ENCODE measurements around the gene FGD2.
"Not testable (repeated sequence)": the region's sequence is repeated elsewhere in the genome, so short reads cannot be mapped to it uniquely, and the experiment has no call there.

FGD2 gene

DNA sequence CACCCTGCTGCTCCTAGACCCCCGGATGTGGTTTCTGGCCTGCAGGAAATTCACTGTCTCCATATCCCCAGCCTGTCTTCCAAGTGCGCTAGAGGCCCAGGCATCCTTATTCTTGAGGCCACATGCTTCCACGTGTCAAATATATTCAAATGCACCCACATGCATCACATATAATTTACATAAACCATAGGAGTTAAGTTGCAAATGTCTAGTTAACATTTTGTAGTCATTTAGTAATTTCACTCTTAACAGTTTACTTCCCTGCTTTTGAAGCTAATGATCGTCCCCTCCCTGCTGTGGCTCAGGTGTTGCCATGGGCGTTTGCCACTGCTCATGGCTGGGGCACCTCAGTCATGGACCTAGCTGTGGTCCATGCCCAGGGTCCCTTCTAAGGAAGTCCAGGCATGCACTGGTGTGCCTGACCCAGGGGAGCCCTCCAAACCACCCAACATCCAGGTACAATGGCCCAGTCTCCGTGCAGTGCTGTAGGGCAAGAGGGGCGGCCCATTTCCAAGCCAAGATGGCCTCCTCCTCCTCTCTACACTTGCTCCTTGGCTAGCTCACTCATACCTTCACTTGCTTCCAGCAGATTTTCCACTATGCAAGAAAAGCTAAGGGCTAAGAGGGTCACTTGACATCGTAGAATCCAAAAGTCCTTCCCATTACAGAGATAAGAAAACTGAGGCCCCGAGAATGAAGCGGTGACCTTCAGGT is 42.4 kb downstream of the FGD2 start:
- no peak for DNase-seq

DNA sequence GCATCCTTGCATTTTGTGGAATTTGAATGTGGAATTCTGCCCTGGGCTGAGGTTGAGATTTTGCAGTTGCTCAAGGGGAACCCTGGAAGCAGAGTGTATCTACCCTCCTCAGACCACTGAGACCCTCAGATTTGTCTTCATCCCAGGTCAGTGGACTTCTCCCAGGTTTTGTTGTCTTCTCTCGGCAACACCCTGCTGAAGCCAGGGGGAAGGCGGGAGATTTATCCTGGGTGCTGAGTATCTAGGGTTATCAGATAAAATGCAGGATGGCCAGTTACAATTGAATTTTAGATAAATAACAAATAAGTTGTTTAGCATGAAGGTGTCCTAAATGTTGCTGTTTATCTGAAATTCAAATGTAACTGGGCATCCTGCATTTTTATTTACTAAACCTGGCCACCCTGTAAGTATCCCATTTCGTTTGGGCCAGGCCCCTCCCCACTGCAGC is 43.0 kb downstream of the FGD2 start:
- DNase-seq = no peak

DNA sequence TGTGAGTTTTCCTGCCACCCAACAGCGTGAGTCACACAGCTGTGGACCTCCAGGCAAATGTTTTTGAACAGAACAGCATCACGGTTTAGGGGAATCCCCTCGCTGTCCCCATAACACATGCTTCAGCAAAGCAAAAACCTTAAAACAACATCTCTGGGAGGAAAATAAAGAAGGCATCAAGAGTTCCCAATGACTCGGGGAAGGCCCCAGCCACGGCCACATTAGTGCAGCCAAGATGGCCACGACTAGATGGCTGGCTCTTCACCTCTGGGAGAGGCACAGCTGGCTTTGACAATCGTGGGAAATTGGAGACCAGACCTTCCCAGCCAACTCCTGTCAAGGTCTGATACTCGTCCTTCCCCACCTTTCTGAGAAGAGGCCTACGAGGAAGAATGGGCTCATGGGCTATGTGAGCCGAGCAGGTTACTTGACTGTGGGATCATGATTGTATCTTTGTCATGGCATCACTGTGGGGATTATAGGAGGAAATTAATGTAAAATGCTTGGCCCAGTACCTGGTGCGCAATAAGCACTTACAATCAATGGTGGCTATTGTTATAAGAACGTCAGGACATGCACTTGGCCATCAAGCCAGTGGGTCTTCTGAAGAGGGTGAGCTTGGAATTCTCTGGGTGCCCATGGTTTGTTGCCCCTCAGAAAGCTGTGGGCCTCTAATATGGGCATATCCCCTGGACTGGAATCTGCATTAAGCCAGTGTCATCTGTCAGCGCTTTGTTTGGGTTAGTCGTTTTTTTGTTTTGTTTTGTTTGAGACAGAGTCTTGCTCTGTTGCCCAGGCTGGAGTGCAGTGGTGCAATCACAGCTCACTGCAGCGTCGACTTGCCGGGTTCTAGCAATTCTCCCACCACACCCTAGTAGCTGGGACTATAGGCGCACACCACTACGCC is 43.6 kb downstream of the FGD2 start:
- DNase-seq = peak; percentile 79

DNA sequence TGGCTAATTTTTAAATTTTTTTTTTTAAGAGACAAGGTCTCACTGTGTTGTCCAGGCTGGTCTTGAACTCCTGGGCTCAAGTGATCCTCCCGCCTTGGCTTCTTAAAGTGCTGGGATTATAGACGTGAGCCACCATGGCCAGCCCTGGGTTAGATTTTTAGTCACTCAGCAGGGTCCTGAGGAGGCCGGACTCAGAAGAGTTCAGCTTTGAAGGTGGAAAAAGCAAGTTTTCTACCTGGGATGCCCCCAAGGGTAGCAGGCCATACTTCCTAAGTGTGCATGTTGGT is 44.2 kb downstream of the FGD2 start:
- DNase-seq = no peak

DNA sequence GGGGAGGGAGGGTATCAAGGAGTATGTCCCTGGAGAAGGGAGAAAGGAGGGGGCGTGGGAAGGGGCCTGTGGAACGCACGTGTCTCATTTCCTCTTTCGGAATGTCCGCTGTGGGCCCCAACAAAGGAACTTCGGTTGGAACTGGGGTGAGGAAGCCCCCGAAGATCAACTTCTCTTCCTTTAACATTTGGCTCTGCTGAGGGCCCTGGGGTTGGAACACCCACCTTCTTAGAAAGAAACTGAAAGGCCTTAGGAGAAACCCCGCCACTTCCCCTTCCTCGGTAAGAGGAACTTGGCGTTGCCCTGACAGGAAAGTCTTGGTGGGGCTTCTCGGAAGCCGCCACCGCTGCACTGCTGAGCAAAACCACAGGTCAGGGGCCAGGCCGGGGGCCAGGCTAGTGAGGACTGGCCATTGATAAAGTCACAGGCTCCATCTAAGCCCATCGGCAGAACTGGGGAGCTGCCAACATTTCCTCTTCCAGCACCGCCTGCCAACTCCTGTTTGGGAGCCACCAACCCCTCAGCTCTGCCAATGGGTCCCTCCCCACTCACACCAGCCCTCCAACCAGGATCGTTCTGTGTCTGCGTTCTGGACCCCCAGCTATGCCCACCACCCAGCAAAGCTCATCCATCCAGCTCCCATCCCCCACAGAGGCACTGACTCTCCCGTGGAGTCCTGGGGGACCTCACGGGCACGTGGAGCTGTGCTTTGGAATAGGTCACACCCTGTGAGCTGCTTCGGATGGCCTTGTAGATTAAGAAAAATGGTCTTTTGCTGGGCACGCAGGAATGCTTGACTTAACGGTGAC is 44.8 kb downstream of the FGD2 start:
- DNase-seq = peak; percentile 54

DNA sequence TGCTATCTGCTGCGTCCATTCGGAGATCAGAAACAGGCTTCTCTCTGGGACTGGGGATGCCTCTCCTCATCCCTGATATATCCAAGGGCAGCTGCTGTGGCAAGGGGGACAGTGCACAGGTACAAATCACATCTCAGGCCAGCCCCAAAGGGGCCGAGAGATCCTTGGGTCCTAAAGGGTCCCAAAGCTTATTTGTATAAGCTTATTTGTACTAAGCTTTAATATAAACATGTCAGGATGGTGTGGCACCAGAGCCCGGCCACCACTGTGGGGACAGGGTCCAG is 45.3 kb downstream of the FGD2 start:
- DNase-seq = no peak

DNA sequence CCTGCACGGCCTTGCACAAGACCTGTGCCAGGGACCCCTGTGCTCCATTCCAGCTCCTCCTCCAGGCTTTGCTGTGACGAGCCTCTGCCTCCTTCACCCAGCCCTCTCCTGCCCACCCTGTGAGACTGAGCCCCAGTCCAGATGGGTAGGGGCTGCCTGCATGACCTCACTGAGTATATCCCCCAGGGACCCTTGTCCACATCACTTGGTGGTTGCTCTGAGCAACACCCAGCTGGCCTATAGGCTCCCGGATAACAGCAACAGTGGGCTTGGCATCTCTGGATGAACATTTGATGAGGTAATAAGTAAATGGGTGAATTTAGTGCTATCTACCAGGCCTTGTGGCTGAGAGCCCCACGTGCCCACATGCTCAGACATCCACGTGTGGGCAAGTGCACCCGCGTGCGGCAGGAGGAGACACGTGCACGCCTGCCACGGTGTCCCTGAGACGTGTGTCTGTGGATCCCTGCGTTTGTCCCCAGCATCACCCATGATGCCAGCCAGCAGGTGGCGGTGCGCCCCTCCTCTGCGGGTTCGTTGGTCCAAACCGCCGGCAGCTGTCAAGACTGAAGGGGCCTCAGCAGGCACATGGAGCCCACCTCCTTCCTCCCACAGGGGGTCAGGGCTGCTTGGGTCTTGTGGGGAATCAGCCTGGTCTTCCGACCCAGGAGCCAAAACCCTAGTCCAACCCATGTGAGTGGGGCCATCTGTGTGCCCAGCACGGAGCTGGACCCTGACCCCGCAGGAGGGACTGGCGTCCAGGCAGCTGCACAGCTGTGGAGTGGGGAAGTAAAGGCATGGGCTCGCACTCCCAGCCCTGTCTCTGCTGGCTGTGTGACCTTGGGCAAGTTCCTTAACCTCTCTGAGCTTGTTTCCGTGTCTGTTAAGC is 45.9 kb downstream of the FGD2 start:
- DNase-seq = peak; percentile 88

DNA sequence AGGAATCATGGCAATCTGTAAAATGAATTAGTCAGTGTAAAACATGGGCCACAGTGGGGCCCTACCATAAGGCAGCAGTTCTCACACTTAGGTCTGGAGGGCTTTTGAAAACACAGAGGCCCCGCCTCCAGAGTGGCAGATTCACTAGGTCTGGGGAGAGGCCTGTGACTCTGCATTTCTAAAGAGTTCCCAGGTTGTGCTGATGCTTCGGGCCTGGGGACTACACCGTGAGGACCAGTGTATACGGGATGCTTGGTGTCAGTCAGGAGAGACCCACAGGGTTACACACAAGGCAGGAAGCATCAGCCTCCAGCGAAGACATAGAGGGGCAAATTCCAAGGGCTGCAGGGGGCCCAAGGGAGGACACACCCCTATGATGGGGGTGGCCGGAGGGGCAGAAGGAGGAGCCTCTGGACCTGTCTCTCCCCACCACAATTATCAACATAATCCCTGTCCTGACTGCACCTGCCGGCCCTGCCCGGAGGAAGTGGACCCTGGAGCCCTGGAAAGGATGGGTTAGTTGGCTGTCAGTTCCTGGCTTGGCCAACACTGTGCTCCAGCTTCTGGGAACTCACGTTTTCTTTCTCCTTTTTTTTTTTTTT is 46.7 kb downstream of the FGD2 start:
- no peak for DNase-seq

DNA sequence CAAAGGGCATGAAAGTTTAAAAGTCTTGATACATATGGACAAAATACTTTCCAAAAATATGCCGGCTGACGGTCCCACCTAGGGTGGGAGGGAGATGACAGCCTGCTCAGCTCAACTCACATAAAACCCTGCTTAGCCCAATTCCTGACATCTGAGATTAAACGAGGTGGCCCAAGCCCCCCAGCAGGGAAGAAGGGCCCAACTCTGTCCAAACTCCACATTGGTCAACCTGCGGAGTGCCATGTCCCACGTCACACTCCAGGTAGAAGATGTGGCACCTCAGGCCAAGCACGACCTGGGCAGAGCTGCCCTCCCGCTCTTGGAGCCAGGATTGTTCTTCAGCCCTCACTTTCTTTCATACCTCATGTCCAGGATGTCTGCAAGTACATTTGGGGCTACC is 48.2 kb downstream of the FGD2 start:
- DNase-seq = no peak

DNA sequence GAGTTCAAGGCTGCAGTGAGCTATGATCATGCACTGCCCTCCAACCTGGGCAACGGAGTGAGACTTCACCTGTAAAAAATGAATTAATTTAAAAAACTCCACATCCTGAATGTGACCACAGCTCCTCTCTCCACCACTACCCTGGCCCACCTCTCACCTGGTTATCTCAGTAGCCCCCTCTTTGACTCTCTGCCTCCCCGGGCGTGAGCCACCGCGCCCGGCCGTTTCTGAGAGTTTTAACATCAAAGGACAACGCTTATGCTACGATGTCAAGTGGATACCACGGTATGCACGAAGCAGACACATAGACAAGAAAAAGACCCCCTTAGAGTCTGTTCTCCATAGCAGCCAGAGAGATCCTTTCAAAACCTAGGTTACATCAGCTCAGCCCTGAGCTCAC is 48.7 kb downstream of the FGD2 start:
- DNase-seq = no peak

DNA sequence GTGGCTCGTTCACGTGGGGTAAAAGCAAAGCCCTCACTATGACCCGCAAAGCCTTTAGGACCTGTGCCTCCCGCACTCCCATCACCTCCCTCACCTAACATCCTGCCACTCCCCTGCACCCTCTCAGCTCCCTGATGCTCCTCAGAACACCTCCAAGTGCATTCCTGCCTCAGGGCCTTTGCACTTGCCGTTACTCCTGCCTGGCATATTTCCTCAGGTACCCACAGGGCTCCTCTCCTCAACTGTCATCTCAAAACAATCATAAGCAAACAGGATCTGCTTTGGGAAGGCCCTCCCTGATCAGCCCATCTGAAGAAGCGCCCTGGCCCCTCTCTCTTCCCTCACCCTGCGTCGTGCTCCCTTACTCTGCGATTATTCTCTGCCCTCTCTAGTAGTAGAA is 49.1 kb downstream of the FGD2 start:
- no peak for DNase-seq

DNA sequence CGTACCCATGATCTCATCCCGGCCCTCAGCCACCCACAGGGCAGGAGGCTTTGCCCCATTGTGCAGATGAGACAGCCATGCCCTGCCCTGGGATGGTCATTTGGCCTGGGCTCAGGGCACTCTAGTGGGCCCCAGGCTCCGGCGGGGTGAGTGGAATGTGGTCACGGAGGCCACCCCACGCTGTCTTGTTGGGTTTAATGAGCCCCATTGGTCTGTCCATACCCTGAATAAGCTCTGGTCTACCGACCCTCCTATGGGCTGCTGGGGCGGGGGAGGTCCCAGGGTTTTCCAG is 50.6 kb downstream of the FGD2 start:
- no peak for DNase-seq

DNA sequence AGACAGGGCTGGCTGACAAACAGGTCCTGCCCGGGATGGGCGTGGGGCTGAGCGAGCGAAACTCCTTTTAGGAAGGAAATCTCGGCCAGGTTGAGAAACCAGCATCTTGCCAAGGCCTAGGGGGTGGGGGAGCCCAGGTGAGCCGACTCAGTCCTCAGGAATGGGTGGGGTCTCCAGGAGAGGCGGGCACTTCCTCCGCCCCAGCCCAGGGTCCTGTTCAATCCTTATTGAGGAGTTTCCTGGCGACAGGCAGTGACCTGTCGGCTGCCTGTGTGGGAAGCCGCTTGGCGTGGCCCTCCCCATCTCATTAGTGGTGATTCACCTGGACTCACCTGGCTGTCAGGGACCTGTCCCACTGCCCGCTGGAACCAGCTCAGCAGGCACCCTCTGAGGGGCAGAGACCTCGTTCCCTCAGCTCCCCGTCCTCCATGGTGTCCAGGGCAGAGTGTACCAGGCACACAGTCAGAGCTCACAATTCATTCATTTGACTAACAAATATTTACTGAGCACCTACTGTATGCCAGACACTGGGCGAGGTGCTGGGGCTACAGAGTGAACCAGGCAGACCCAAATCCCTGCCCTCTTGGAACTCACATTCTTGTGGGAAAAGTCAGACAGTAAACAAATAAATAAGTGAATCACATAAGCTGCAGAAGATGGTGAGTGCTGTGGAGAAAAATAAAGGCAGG is 51.1 kb downstream of the FGD2 start:
- DNase-seq = no peak

DNA sequence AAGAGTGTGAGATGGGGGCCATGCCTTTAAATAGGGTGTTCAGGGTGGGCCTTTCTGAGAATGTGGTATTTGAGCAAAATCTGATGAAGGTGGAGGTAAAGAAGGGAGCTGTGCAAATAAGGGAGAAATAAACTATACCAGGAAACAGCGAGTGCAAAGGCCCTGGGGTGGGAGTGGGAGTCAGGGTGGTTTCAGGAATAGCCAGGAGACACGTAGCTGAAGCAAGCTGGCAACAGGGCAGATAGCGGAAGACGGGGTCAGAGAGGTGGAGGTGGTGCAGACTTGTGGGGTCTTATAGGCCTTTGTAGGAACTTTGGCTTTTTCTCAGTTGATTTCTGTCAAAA is 51.6 kb downstream of the FGD2 start:
- no peak for DNase-seq

DNA sequence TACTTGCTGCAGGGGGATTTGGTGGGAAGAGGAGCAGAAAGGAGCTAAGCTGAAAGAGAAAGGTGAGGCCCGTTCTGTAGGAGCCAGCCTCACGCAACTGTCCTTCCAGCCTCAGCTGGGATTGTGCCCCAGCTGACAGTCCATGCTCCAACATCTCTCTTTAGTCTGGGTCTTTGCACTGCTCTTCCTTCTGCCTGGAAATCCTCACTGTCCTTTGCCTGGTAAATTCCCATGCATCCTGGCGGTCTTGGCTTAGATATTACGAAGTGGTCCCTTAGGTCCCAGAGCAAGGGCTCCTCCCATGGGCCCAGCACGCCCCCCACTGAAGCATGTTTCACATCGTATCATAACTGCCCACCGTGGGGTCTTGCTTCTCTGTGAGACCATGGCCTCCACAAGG is 52.2 kb downstream of the FGD2 start:
- DNase-seq = no peak

DNA sequence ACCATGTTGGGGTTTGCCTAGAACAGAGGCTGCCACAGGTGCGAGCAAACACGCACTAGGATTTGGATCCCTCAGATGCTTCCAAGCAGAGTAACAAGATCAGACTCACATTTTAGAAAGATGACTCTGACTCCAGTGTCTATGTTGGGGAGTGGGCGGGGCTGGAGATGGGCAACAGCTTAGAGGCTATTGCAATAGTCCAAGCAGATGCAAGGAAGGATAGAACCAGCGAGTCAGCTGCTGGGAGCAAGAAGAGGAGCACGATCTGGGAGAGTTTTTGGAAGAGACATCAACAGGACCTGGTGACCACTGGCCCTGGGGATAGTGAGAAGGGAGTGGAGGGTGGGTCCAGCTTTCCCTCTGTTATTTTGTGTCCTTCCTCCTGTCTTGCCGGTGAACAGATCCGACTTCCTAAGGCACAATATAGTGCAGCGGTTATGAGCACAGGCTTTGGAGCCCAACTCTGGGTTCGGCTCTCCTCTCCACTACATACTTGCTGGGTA is 52.7 kb downstream of the FGD2 start:
- no peak for DNase-seq

DNA sequence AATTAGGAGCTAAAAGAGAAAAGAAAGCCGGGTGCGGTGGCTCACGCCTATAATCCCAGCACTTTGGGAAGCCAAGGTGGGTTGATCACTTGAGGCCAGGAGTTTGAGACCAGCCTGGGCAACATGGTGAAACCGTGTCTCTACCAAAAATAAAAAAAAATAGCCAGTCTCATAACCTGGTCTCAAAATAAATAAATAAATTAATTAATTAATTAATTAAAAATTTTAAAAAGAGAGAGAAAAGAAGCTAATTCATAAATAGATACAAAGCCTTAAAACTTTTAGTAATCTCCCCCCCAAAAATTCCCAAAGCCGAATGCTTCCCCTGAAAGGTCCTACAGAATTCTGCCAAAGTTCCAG is 53.5 kb downstream of the FGD2 start:
- DNase-seq = not testable (repeated sequence)

DNA sequence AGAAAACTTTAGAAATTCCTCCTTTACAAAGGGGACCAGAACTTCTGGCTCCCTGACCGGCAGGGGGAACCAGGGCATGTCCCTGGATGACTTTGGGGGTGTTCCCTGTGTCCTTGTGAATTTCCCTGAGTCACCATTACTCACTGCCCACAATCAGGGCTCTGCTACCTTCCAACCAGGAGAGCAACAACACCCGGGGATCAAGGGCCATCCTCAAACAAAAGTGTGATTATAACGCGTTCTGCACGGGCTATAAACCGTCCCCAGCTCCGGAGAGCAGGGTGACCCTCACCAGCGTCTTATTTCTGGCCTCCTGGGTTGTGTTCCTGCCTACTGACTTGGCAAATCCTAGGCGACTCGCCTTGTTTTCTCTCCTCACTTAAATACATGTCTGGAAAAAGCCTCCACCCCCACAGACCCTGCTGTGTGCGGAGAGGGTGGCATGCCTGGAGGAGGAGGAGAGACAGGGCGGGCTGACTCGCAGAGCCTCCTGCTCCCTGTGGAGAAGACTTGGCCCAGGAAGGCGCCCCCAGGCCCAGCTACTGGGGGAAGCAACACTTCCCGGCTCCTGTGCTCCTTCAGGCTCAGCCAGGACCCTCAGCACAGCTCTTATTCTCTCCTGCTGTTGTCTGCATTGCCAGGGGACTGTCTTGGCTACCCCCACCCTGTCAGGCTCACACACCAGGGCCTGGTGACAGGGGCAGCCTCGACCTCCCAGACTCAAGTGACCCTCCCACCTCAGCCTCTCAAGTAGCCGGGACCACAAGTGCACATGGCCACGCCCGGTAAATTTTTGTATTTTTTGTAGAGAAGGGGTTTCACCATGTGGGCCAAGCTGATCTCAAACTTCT is 54.1 kb downstream of the FGD2 start:
- DNase-seq = no peak

DNA sequence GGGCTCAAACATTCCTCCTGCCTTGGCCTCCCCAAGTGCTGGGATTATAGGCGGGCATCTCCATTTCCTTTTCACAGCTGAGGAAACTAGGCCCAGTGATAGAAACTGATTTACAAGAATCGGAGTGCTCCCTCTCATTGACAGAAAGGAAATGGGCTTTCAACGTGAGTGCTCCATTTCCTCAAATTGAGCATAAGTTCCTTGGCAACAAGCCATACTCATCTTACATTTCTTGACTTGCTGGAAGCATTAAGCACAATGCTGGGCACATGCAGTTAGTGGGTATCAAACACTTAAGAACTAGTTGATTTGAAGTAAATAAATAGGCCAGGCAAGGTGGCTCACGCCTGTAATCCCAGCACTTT is 54.7 kb downstream of the FGD2 start:
- no peak for DNase-seq

DNA sequence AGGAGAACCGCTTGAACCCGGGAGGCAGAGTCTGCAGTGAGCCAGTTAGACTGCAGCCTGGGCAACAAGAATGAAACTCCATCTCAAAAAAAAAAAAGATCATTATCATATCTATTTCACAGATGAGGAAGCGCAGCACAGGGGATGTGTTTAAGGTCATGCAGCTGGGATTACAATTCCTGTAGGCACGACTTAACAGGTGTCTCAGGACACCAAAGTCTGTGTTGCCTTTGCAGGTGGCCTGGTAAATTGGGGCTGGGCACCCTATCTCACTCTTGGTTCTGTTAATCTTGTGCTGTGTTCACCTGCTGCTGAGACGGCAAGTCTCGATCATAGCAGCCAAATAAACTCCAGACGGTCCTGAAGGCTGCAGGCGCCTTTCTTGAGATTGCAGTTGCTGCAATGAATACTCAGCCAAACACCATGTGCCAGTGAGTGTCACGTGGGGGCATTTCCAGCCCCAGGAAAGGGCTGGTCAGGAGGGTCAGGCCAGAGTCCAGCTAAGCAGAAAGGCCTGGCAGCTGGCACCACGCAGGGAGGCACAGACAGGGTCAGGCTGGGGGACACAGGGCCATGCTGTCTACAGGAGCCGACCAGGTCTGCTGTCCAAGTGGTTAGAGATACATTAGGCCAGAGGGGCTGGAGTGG is 55.8 kb downstream of the FGD2 start:
- no peak for DNase-seq

DNA sequence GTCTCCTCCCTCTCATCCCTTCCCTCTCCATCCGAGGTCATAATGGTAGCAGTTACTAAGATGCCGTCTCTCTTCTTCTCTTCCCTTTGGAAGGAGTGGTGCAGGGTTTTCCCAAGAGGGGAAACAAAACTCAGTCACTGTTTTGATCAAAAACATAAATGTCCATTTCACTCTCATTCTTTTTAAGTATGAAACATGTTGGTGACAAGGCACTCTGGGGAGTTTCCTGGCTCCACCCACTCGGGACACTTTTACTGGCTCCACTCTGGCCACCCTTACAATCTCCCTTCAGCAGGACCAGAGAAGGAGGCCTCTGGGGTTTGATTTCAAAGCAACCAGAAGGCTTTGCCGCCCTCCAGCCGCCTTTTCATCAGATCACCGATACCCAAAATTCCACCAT is 57.0 kb downstream of the FGD2 start:
- DNase-seq = no peak

Measured in activated naive CD4-positive, alpha-beta T cell treated with anti-CD3 and anti-CD28 coated beads, Interleukin-2, amount 50 U/mL, for 16 hours (primary cell).